GM13977 (cell line): ENCODE measurements around the gene CLCN2.

Experiments used
- DNase-seq: peaks from one replicate; pipeline ENCODE4 v3.0.0; 2012; ENCODE audit warnings: low spot score
- CTCF ChIP-seq: IDR thresholded peaks from 2 replicates; pipeline ENCODE4 v1.5.1; 2012; ENCODE audit warnings: mild to moderate bottlenecking, control low read depth; ENCODE audit not compliant: insufficient read depth; ENCODE audit errors: extremely low read depth, missing control alignments
- in situ Hi-C: fragments of 300-500 bp; cut with MboI; formaldehyde crosslinking; loops from one replicate; pipeline ENCODE4 v1.12.0; 2022; ENCODE audit warnings: low sequenced_read_pairs, low pct_unique_long_range_greater_than_20kb, mixed read lengths, inconsistent platforms; ENCODE audit not compliant: unreplicated experiment

The CLCN2 gene

DNA sequence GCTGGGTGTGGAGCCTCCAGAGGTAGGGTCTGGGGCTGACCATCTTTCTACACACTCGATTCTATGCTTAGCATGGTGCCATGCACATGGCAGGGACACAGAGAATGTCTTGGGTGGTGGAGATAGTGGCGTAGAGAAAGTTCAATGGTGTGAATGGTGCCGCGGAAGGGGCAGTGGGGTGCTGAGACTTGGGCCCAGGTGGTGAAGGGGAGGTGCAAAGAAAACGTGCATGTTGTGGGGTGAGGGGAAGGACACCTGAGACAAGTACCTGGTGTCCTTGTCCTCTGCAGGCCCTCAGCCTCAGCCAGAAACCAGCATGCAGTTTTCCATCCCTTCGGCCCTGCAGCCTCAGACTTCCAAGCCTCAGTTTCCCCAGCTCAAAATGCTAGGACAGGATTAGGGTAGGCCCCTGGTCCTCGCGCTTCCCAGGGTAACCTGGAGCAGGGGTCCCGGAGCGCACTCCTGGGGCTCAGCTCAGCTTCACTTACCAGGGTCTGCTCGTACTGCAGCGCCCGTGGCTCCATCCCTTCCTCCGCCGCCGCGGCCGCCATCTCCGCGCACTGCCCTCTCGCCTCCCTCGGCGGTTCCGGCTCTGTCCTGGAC, 375 bp downstream of the CLCN2 start:
- no peak for DNase-seq
- in situ Hi-C loops: no loop called here
- no peak for TF ChIP-seq CTCF

DNA sequence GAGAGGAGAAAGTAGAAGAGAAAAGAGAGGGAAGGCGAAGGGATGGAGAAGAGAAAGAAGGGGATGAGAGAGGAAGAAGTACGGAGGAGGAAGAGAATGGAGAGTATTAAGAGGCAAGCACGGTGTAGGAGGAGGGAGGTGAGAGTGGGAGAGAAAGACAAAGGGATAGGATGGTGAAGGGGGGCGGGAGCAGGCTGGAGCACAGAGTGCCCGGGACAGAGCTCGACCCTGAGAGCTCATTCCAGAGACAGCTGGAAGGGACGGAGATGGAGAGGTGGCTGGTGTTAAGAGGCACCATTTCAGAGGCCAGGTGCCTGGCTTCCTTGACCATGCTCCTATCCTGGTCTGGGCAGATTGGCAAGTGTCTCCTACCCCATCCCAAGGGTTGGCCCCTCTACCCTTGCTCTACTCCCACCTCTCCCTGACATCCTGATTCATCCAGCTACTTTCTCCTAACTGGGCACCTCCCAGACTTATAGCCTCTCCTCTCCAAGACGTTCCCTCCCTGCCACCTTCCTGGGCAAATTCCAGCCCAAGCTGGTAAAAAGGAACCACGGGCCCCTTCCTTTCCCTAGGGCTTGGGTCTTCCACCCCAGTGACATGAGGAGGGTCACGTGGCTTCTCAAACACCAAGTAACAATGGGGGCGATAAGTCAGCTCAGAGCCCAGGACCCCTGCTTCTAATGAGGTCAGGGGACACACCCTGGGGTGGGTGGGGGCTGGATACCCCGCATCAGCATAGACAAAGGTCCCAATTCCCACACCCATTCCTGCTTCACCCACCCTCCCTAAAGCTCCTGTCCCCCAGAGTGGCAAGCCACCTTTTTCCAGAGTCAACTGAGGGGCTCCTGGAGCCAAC, 1.1 kb downstream of the CLCN2 start:
- no peak for TF ChIP-seq CTCF
- DNase-seq: no peak
- in situ Hi-C loops: no loop called here

GRCh38 chr3:184359610-184360009, 1.8 kb downstream of the CLCN2 start:
- DNase-seq: no peak
- in situ Hi-C loops: no loop called here
- no peak for TF ChIP-seq CTCF

GRCh38 chr3:184358921-184359350, 2.5 kb downstream of the CLCN2 start:
- no peak for TF ChIP-seq CTCF
- in situ Hi-C loops: no loop called here
- no peak for DNase-seq

DNA sequence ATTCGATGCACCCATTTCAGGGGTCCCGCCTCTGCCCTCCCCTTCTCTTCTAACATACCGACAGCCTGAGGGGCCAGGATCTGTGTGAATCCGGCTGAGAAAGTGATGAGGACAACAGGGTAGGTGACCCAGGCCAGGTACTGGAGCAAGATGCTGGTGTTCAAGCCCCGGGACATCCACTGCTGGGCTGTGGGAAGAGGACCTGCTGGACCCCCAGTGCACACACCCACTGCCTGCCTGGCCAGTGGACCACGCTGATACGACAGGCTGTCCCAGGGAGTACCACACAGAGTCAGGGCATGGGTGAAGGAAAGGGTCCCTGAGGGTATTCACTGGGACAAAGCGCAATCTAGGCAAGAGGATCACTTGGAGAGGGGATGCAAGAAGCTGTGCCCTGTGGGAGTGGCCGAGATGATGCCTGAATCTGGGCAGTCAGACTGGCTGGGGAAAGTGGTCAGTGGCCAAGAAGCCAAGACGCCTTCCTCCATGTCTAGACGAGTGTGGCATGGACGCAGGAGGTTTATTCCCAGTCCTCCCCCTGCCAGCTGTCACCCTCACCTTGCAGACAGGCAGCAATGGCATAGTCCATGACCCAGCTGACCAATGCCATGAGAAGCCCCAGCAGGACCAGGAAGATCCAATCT, 3.2 kb downstream of the CLCN2 start:
- in situ Hi-C loops: no loop called here
- DNase-seq: no peak
- TF ChIP-seq CTCF: no peak

DNA sequence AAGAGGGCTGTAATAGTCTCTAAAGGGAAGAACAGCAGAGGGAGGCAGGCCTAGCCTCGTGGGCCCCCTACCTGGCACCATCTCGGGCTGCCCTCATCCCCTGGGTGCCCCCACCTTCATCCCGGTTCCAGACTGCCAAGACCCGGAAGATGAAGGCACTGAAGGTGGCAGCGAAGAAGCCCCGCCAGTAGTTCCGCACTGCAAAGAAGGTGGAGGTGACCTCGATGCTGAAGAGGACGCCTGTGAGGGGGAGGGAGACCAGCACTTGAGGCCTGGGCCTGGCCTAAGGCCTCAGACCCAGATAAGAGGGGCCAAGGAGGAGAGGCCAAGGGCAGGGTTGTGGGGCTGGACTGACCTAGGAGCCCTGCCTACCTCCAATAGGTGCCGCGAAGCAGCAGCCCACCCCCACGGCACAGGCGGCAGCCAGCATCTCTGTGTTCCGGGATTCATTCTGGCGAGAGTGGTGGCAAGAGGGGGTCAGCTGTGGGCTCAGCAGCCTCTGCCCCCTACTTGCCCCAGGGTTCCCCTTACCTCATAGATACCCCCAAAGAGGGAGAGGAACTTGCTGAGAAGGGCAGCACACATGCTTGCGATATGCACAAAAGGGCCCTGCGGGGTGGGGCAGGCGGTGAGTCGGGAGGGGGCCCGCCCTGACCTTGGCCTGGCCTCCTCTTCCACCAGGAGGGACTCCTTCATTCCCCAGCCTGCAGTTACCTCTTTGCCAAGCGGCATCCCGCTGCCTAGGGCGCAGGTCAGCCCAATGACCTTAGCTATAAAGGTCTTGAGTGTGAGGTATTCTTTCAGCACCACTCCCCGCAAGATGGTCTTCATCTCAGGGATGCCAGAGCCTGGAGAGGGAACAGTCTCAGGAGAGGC, 3.9 kb downstream of the CLCN2 start:
- no peak for TF ChIP-seq CTCF
- no peak for DNase-seq
- in situ Hi-C loops: no loop called here
